Activated CD4-positive, alpha-beta T cell treated with anti-CD3 and anti-CD28 coated beads, Interleukin-2, amount 50 U/mL, for 1 hour (primary cell): ENCODE results near the gene PLA2G3.

Experiments
- DNase-seq: peaks from one replicate; pipeline ENCODE4 v3.0.0-alpha.2; 2020

The PLA2G3 gene

GRCh38 chr22:31144223-31144622 lies 3.9 kb upstream of the PLA2G3 start:
- DNase-seq: no peak

- no peak for DNase-seq
These were observed 3.2 kb upstream of the PLA2G3 start for GRCh38 chr22:31143537-31143936.

- DNase-seq: no peak
These were observed 2.7 kb upstream of the PLA2G3 start for GRCh38 chr22:31143038-31143437.

GRCh38 chr22:31142285-31142684 lies 2.0 kb upstream of the PLA2G3 start:
- no peak for DNase-seq

- DNase-seq: no peak
These were observed 1.2 kb upstream of the PLA2G3 start for GRCh38 chr22:31141551-31141950.

GRCh38 chr22:31140746-31141145 lies 438 bp upstream of the PLA2G3 start:
- DNase-seq: no peak

- DNase-seq: no peak
These were observed 1.2 kb downstream of the PLA2G3 start for GRCh38 chr22:31139066-31139465.

- no peak for DNase-seq
These were observed 2.2 kb downstream of the PLA2G3 start for GRCh38 chr22:31138126-31138525.

GRCh38 chr22:31137721-31138120 lies 2.6 kb downstream of the PLA2G3 start:
- no peak for DNase-seq

GRCh38 chr22:31136711-31137110 lies 3.6 kb downstream of the PLA2G3 start:
- no peak for DNase-seq

- DNase-seq: no peak
These were observed 4.2 kb downstream of the PLA2G3 start for GRCh38 chr22:31136155-31136554.

GRCh38 chr22:31135706-31136105 lies 4.6 kb downstream of the PLA2G3 start:
- DNase-seq: no peak

GRCh38 chr22:31134688-31135087 lies 5.6 kb downstream of the PLA2G3 start:
- no peak for DNase-seq

GRCh38 chr22:31133911-31134310 lies 6.4 kb downstream of the PLA2G3 start:
- DNase-seq: no peak

- no peak for DNase-seq
These were observed 9.4 kb downstream of the PLA2G3 start for GRCh38 chr22:31130873-31131272.

GRCh38 chr22:31128156-31128555 lies 12.2 kb downstream of the PLA2G3 start:
- no peak for DNase-seq

GRCh38 chr22:31127181-31127772 lies 13.0 kb downstream of the PLA2G3 start:
- DNase-seq: no peak

- DNase-seq: no peak
These were observed 13.5 kb downstream of the PLA2G3 start for GRCh38 chr22:31126869-31127175.

GRCh38 chr22:31126128-31126868 lies 14.0 kb downstream of the PLA2G3 start:
- no peak for DNase-seq

- no peak for DNase-seq
These were observed 14.7 kb downstream of the PLA2G3 start for GRCh38 chr22:31125521-31126117.

- no peak for DNase-seq
These were observed 15.4 kb downstream of the PLA2G3 start for GRCh38 chr22:31124811-31125465.

GRCh38 chr22:31124290-31124689 lies 16.0 kb downstream of the PLA2G3 start:
- no peak for DNase-seq

GRCh38 chr22:31123292-31123602 lies 17.1 kb downstream of the PLA2G3 start:
- no peak for DNase-seq
